GM12878 (cell line): Measurements from ENCODE around the gene EFNB2.

Experiments
- CTCF ChIP-seq, 3 experiments: IDR thresholded peaks in 2 of 3; conservative IDR thresholded peaks in 1 of 3; 2 replicates each; pipeline ENCODE4 v1.5.1; 2011; ENCODE audit warnings: low read depth in 3 of 3, low read length in 3 of 3, mild to moderate bottlenecking in 3 of 3, control low read depth in 2 of 3, moderate library complexity in 2 of 3, inconsistent platforms in 1 of 3, mixed read lengths in 1 of 3; ENCODE audit not compliant: control insufficient read depth in 2 of 3, insufficient read depth in 1 of 3; ENCODE audit errors: extremely low read depth in 1 of 3
- EED ChIP-seq: sonication (generic); IDR thresholded peaks from 2 replicates; pipeline ENCODE4 v1.6.1; 2016; ENCODE audit warnings: antibody characterized with exemption, low read depth
- EP300 ChIP-seq, 2 experiments: fragments of 150-350 bp in 1 of 2; IDR thresholded peaks; 2 replicates each; pipeline ENCODE4 v1.6.1; 2011 to 2012; ENCODE audit warnings: low read depth in 2 of 2, low read length in 2 of 2, borderline replicate concordance in 1 of 2, improper control_type of control experiment in 1 of 2, inconsistent platforms in 1 of 2; ENCODE audit not compliant: control insufficient read depth in 1 of 2
- ETV6 ChIP-seq, 2 experiments: fragments of 450-650 bp in 1 of 2; IDR thresholded peaks in 1 of 2; conservative IDR thresholded peaks in 1 of 2; 2 replicates each; pipeline ENCODE4 v1.6.1; 2014; ENCODE audit warnings: antibody characterized with exemption in 1 of 2, borderline replicate concordance in 1 of 2, low read depth in 1 of 2, mild to moderate bottlenecking in 1 of 2, moderate library complexity in 1 of 2
- GABPA ChIP-seq: IDR thresholded peaks from 2 replicates; pipeline ENCODE4 v1.6.1; 2014; ENCODE audit warnings: antibody characterized with exemption, low read depth, mild to moderate bottlenecking, inconsistent platforms
- MTA2 ChIP-seq: fragments of 450-650 bp; IDR thresholded peaks from 2 replicates; pipeline ENCODE4 v1.6.1; 2016; ENCODE audit warnings: low read depth, mild to moderate bottlenecking, moderate library complexity
- POLR2A ChIP-seq: IDR thresholded peaks from 2 replicates; pipeline ENCODE4 v1.6.1; 2011; ENCODE audit warnings: low read depth, mild to moderate bottlenecking, low read length
- SIN3A ChIP-seq: IDR thresholded peaks from 2 replicates; pipeline ENCODE4 v1.6.1; 2012; ENCODE audit warnings: low read depth, low read length, improper control_type of control experiment
- SMAD1 ChIP-seq: fragments of 450-650 bp; IDR thresholded peaks from 2 replicates; pipeline ENCODE4 v1.6.1; 2018; ENCODE audit warnings: mild to moderate bottlenecking, low read depth; ENCODE audit not compliant: partially characterized antibody
- TF ChIP-seq, protein P1 (sequence below): IDR thresholded peaks from 2 replicates; pipeline ENCODE4 v1.6.1; 2012; ENCODE audit warnings: mild to moderate bottlenecking, low read depth, low read length

DNA sequence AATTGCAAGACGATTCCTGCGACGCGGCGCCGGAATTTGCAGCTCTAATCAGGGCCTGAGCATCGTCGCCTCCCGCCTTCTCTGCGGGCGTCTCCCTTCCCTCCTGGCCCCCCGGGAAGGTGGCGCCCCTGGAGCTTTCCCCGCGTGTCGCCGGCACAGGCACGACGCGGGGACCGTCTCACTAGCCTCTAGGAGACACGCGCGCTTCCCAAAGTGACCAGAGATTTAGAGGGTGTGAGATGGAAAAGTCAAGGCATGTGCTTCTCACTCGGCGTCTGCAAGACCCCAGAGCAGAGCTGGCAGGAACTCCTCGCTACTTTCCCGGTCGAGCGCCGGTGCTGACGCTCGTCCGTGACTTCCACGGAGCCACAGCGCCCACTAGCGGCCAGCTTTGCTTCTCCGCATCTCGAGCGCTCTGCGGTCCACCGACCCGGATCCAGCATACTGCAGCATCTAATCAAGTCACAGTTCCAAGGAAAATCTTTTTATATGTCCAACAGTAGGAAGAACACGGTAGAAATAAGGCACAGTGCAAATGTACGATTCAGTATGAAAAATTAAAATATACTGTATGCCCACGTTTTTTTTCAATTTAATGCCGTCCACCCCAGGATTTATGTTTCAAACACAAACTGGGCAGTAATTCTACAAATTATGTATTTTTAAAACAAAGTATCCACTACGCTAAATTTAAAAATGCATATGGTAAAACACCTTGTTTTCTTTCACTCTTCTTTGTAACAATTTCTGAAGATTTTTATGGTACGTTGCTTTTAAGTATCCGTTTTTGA, 977 bp upstream of the EFNB2 start:
- TF ChIP-seq GABPA (no peak), MTA2 (peak; percentile 27; the same call in 1 of the 2 replicates), CTCF (IDR thresholded peaks at IDR 0.05 in 2 of 3, conservative IDR thresholded peaks at IDR 0.05 in 1 of 3; ENCODE audit: control insufficient read depth in 2 of 3, extremely low read depth in 1 of 3, insufficient read depth in 1 of 3, low read depth in 3 of 3, low read length in 3 of 3) (peak; percentile 97 to 99 (median 98); a peak in 5 of 6 replicates), SMAD1 (no peak), EED (no peak; the same call in 1 of the 2 replicates), POLR2A (0 out of 2 replicates have a peak, but pooled peaks have one; percentile 24), ETV6 (conservative IDR thresholded peaks at IDR 0.05 in 1 of 2, IDR thresholded peaks at IDR 0.05 in 1 of 2; ENCODE audit: borderline replicate concordance in 1 of 2, low read depth in 1 of 2) (no peak), EP300 (IDR thresholded peaks at IDR 0.05; ENCODE audit: borderline replicate concordance in 1 of 2, control insufficient read depth in 1 of 2, low read depth in 2 of 2, low read length in 2 of 2) (no peak), SIN3A (no peak)
- TF ChIP-seq, protein P1, sequence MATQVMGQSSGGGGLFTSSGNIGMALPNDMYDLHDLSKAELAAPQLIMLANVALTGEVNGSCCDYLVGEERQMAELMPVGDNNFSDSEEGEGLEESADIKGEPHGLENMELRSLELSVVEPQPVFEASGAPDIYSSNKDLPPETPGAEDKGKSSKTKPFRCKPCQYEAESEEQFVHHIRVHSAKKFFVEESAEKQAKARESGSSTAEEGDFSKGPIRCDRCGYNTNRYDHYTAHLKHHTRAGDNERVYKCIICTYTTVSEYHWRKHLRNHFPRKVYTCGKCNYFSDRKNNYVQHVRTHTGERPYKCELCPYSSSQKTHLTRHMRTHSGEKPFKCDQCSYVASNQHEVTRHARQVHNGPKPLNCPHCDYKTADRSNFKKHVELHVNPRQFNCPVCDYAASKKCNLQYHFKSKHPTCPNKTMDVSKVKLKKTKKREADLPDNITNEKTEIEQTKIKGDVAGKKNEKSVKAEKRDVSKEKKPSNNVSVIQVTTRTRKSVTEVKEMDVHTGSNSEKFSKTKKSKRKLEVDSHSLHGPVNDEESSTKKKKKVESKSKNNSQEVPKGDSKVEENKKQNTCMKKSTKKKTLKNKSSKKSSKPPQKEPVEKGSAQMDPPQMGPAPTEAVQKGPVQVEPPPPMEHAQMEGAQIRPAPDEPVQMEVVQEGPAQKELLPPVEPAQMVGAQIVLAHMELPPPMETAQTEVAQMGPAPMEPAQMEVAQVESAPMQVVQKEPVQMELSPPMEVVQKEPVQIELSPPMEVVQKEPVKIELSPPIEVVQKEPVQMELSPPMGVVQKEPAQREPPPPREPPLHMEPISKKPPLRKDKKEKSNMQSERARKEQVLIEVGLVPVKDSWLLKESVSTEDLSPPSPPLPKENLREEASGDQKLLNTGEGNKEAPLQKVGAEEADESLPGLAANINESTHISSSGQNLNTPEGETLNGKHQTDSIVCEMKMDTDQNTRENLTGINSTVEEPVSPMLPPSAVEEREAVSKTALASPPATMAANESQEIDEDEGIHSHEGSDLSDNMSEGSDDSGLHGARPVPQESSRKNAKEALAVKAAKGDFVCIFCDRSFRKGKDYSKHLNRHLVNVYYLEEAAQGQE, result no peak
